GM12891 (cell line): ENCODE results near the gene ALG9.

ENCODE experiments used
- DNase-seq: peaks from one replicate; pipeline ENCODE4 v3.0.0; 2011; ENCODE audit warnings: low spot score; ENCODE audit not compliant: insufficient read length
- FAIRE-seq: peaks from 2 replicates; lab custom pipeline; 2011; peaks lifted over from hg19 to GRCh38; lab: Jason Lieb, UNC
- PAX5 ChIP-seq: IDR thresholded peaks from 2 replicates; pipeline ENCODE4 v1.6.1; 2011; ENCODE audit warnings: low read length, moderate library complexity, mild to moderate bottlenecking; ENCODE audit not compliant: insufficient read depth, severe bottlenecking
- POLR2A ChIP-seq: IDR thresholded peaks from 2 replicates; pipeline ENCODE4 v1.6.1; 2011; ENCODE audit warnings: low read depth, low read length, control low read depth
- POLR2AphosphoS5 ChIP-seq: IDR thresholded peaks from 2 replicates; pipeline ENCODE4 v1.6.1; 2011; ENCODE audit warnings: low read depth, low read length, control low read depth
- POU2F2 ChIP-seq: IDR thresholded peaks from 2 replicates; pipeline ENCODE4 v1.6.1; 2011; ENCODE audit warnings: low read depth, mild to moderate bottlenecking, control low read depth, low read length, moderate library complexity
- SPI1 ChIP-seq: IDR thresholded peaks from 2 replicates; pipeline ENCODE4 v1.6.1; 2011; ENCODE audit warnings: low read depth, low read length, control low read depth
- TAF1 ChIP-seq: IDR thresholded peaks from 2 replicates; pipeline ENCODE4 v1.6.1; 2011; ENCODE audit warnings: low read depth, low read length, control low read depth

ALG9 gene

DNA sequence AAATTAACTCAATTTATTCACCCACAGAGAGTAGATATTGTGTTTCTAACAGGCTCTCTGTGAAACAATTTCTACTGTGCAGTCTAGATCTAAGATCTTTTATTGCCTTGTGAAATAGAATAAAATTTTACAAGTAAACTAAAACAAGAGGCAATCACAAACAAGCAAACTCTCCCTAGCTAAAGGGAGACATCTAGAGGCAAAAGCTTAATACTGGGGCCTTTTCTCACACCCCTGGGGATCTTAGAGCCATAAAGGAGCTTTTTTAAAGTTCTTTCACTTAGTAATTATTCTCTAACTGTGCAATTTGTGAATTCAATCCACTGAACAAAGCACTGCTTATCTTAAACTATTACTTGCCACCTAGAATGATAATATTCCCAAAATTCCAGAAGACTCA is 19.7 kb downstream of the ALG9 start:
- no peak for DNase-seq
- FAIRE-seq, result no peak
- TF ChIP-seq POLR2AphosphoS5 (no peak), TAF1 (no peak), SPI1 (no peak), POLR2A (no peak), POU2F2 (no peak), PAX5 (no peak)

DNA sequence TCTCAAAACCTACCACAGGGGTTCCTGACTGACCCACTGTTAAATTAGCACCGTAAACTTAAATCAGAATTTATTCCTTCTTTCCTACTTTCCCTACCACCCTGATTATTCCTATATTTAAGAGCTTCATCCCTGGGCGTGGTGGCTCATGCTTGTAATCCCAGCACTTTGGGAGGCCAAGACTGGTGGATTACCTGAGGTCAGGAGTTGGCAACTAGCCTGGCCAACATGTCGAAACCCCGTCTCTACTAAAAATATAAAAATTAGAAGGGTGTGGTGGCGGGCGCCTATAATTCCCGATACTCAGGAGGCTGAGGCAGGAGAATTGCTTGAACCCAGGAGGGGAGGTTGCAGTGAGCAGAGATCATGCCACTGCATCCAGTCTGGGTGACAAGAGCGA is 20.3 kb downstream of the ALG9 start:
- DNase-seq (no peak), FAIRE-seq (no peak)
- TF ChIP-seq TAF1 (no peak), POLR2A (no peak), PAX5 (no peak), SPI1 (no peak)

DNA sequence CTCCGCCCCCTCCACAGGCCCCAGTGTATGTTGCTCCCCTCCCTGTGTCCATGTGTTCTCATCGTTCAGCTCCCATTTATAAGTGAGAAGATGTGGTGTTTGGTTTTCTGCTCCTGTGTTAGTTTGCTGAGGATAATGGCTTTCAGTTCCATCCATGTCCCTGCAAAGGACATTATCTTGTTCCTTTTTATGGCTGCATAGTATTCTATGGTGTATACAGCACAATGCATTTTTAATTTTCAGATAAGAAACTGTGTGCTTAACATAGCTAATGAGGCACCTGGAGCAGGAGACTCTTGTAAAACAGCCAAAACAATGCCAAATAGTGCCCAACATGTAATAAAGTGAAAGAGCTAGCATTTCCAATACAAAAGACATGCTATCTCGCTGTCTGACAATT is 21.8 kb downstream of the ALG9 start:
- no peak for FAIRE-seq
- TF ChIP-seq PAX5 (no peak), POLR2AphosphoS5 (no peak), POU2F2 (no peak), SPI1 (no peak), POLR2A (no peak), TAF1 (no peak)
- no peak for DNase-seq

DNA sequence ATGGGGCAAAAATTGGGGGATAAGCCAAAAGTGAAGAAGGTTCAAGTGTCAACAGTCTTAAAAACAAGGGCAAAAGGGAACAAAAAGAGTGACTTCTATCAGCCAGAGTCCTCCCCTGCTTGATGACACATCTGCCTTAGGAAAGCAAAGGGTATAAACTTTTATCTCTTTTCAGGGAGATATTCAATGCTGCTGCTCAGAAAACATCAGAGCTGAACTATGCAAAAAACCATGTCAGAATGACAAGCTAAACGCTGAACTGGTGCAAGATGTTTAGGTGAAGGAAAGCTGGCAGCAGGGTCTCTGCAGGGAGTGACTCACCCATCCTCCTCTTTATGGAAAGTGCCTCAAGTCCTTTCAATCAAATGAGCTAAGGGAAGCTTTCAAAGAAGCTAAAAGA is 24.7 kb downstream of the ALG9 start:
- TF ChIP-seq POLR2AphosphoS5 (no peak), PAX5 (no peak), TAF1 (no peak), POLR2A (no peak), POU2F2 (no peak), SPI1 (no peak)
- no peak for FAIRE-seq
- no peak for DNase-seq

DNA sequence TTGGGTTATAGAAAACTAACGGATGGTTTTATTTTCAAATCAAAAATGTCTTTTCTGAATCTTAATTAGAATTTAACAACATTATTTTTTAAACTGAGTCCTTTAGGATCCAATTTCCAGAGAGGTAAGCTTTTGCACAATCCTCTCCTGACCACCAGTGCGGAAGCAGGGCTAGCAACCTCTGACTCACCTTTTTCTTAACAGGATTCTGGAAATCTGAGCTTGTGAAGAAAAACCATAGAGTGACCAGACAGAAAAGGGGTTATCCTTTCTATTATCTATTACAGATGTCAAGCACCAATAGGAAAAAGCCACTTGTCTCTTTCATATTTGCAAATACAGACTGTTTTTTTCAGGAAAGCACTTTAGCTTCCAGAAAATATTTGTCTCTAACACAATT is 25.3 kb downstream of the ALG9 start:
- DNase-seq (no peak), FAIRE-seq (no peak)
- TF ChIP-seq PAX5 (no peak), POU2F2 (no peak), POLR2A (no peak)

DNA sequence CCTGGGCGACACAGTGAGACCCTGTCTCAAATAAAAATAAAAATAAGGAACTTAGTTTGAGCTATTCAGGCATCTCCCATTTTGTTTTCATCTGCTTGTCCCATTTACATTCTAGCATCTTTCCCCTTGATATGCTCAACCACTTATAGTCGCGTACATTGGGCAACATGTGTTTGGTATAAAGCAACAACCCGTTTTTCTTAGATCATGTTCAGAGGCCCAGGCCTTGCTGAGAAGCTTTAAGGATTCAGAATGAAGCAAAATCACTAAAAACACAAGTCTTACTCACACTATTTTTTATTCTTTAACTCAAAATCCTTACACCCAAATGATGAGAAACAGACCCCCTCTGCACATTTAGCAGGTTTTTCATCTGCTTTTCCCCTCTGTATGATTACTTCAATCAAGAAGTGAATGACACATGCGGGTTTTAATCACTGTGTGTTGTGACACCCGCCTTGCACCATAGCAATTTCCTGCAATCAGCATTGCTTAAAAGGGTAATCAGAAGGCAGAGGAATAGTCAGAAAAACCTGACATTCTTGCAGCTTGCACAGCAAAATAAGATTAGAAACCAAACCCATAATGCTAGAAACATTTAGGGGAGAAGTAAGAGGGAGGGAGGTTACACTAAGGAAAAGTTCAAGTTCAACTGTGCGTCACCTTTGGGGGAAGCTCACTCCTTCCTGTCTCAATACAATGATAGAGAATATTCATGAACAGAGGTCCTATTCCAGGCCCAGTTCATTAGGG is 25.9 kb downstream of the ALG9 start:
- TF ChIP-seq POLR2AphosphoS5, result no peak
- no peak for TF ChIP-seq PAX5
- no peak for TF ChIP-seq SPI1
- TF ChIP-seq POLR2A, result no peak
- TF ChIP-seq TAF1, result no peak
- no peak for DNase-seq
- FAIRE-seq, result no peak

DNA sequence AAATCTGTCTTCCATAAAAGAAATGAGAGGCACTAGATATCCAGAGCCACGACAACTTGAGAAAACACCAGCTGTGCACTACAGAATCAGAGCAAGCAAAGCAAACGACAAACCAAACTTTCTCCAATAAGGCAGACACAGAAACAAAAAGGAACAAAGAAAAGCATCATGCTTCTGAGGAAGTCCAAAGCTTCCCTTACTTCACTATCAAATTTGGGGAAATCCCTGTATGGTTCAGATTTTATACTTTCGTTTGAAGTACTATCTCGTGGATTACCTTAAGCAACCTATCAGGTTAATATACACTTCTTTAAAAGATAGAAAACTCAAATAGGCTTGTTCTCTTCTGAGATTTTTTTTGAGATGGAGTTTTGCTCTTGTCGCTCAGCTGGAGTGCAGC is 27.7 kb downstream of the ALG9 start:
- TF ChIP-seq TAF1 (no peak), POLR2AphosphoS5 (no peak), SPI1 (no peak), PAX5 (no peak), POLR2A (no peak)
- DNase-seq (no peak), FAIRE-seq (no peak)

DNA sequence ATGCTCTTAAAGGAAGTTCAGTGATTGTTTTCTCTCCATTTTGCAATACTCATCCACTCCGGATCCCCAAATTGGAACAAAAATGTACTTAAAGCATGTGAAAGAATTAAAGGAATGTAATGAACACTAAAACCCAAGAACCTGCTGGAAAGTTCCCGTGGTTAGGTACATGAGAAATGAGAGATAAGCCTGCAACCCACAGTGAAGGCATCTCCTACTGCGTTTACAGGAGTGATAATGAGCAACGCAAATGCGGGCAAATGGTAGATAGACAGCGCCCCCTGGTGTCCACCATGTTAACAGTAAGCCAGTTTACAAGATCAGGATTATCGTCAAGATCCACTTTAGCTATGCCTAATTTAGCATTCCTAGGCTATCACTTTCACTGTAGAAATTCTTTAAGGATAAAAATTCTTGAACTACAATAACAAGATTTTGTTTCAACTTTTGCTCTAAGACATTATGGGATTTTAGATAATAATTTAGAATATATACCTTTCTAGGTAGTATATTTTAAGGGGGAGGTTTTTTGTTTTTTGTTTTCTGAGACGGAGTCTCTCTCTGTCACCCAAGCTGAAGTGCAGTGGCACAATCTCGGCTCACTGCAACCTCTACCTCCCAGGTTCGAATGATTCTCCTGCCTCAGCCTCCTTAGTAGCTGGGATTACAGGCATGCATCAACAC is 29.9 kb downstream of the ALG9 start:
- TF ChIP-seq TAF1 (no peak), POLR2AphosphoS5 (no peak), POLR2A (no peak), SPI1 (no peak)
- DNase-seq (peak; percentile 43), FAIRE-seq (peak; percentile 99)

DNA sequence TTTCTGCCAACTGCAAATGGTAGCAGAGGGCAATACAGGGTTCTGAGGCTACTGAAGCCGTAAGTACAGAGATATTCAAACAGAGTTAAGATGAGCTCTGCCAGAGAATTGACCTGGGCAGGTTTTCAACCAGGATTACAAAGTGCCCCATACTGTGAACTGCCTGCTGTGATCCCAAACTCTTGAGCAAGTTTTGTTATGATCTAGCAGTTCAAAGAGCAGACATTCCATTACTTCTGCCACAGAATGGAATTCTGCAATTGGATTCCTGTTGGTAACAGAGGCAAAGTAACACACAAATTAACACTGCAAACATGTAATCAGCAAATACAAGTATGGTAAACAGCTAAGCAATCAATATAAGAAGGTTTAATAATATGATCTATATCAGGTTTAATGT is 31.2 kb downstream of the ALG9 start:
- FAIRE-seq, result peak; percentile 45
- DNase-seq, result no peak
- TF ChIP-seq SPI1, result no peak
- TF ChIP-seq PAX5, result no peak
- TF ChIP-seq POLR2A, result no peak
- no peak for TF ChIP-seq POU2F2
- TF ChIP-seq POLR2AphosphoS5, result no peak
- TF ChIP-seq TAF1, result no peak

DNA sequence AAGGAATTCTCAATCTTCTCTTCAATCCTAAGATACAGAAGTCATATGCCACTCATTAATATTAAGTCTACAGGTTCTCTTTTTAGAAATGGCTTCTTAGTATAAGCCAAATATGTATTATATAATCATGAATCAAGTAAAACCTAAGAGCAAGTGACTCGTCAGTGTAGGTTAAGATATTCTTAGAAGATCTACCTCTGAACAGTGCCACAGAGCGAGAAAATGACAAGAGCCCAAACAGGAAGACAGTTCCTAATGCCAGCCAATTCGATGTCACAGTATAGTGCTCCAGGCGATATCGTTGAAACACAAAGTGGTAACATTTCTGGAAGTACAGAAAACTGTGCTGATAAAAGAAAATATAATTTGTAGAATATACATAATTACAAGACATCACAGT is 33.3 kb downstream of the ALG9 start:
- DNase-seq (no peak), FAIRE-seq (no peak)
- TF ChIP-seq PAX5 (no peak), TAF1 (no peak), SPI1 (no peak), POLR2A (no peak), POLR2AphosphoS5 (no peak), POU2F2 (no peak)
